HCT116 (cell line): ENCODE data around the gene ADGRB2. TPM values are rescaled to one million over a fixed set of nuclear protein-coding genes. Genes with fewer than 3 reads are reported as not detected.

Source experiments
- ATAC-seq: fragments of 200-7000 bp; cut with Tn5 transposase; 2 replicates; pipeline ENCODE4 v1.9.1; 2020; ENCODE audit warnings: mild to moderate bottlenecking, moderate library complexity
- BruUV-seq: library from RNA; stranded (reverse); fragments of 400-500 nt; replicated peaks from 2 replicates; lab custom pipeline; 2021; lab: Mats Ljungman, UMichigan
- CTCF ChIA-PET: fragments of 300-600 bp; sonication (Branson Sonifier 250); formaldehyde crosslinking; loops from one replicate; lab custom pipeline; 2021; ENCODE audit warnings: antibody characterized with exemption; lab: Charles Lee
- POLR2A ChIA-PET: fragments of 300-600, 350-600 bp; sonication (Branson Sonifier 250); formaldehyde crosslinking; loops from one replicate; lab custom pipeline; 2021; ENCODE audit warnings: antibody characterized with exemption; lab: Charles Lee
- RAD21 ChIA-PET, 2 experiments: fragments of 300-600 bp; sonication (Branson Sonifier 250); formaldehyde crosslinking; loops; one replicate each; lab custom pipeline; 2023; ENCODE audit warnings: low total read pairs in 2 of 2; ENCODE audit not compliant: uncharacterized antibody in 2 of 2, unreplicated experiment in 2 of 2, low non-redundant PET in 1 of 2; lab: Charles Lee
- DNase-seq: peaks from one replicate; pipeline ENCODE4 v3.0.0-alpha.2; 2010; ENCODE audit warnings: low read depth, low spot score
- H2AFZ ChIP-seq: fragments of 200-600 bp; shearing (Covaris generic), sonication (generic); 2 replicates; pipeline ENCODE4 v1.6.1; 2017; ENCODE audit warnings: low read depth, mixed run types, mixed read lengths, antibody characterized with exemption, low read length; ENCODE audit not compliant: poor library complexity, severe bottlenecking
- H3K27ac ChIP-seq: 2 replicates; pipeline ENCODE4 v1.5.1; 2012; ENCODE audit warnings: low read depth, low read length
- H3K27me3 ChIP-seq: fragments of 200-600 bp; sonication (generic); 2 replicates; pipeline ENCODE4 v1.6.1; 2016; ENCODE audit warnings: mixed run types, low read length, mixed read lengths; ENCODE audit not compliant: insufficient read depth
- H3K36me3 ChIP-seq, 2 experiments: fragments of 200-500 bp in 1 of 2; fragments of 200-600 bp in 1 of 2; sonication (Bioruptor generic) in 1 of 2; sonication (generic) in 1 of 2; 2 replicates each; pipeline versions ENCODE4 v1.5.1 to v1.6.1; 2014 to 2016; ENCODE audit warnings: low read length in 2 of 2, inconsistent platforms in 1 of 2, mixed read lengths in 1 of 2, mixed run types in 1 of 2; ENCODE audit not compliant: insufficient read depth in 2 of 2, control insufficient read depth in 1 of 2
- H3K4me1 ChIP-seq, 2 experiments: fragments of 200-600 bp in 1 of 2; sonication (generic) in 1 of 2; 2 replicates each; pipeline versions ENCODE4 v1.5.1 to v1.6.1; 2012 to 2017; ENCODE audit warnings: low read length in 2 of 2, inconsistent platforms in 1 of 2, mild to moderate bottlenecking in 1 of 2, mixed read lengths in 1 of 2, mixed run types in 1 of 2, moderate library complexity in 1 of 2; ENCODE audit not compliant: insufficient read depth in 2 of 2, control insufficient read depth in 1 of 2
- H3K4me2 ChIP-seq: fragments of 200-600 bp; sonication (generic); 2 replicates; pipeline ENCODE4 v1.6.1; 2017; ENCODE audit warnings: mixed run types, low read length, mixed read lengths
- H3K4me3 ChIP-seq, 2 experiments: fragments of 200-600 bp in 1 of 2; sonication (generic) in 1 of 2; replicated peaks in 1 of 2; 2 replicates each; pipeline ENCODE4 v1.5.1; 2011 to 2016; ENCODE audit warnings: low read length in 2 of 2, control low read depth in 1 of 2, low read depth in 1 of 2, mild to moderate bottlenecking in 1 of 2, mixed read lengths in 1 of 2, mixed run types in 1 of 2
- H3K79me2 ChIP-seq: fragments of 200-600 bp; sonication (generic); 2 replicates; pipeline ENCODE4 v1.6.1; 2017; ENCODE audit warnings: mild to moderate bottlenecking, mixed run types, low read length, moderate library complexity, mixed read lengths; ENCODE audit not compliant: insufficient read depth
- H3K9ac ChIP-seq: fragments of 200-600 bp; sonication (generic); 2 replicates; pipeline ENCODE4 v1.6.1; 2016; ENCODE audit warnings: low read length, mixed read lengths
- H3K9me2 ChIP-seq: fragments of 200-600 bp; sonication (generic), shearing (Covaris generic); 2 replicates; pipeline ENCODE4 v1.6.1; 2017; ENCODE audit warnings: mixed run types, mild to moderate bottlenecking, moderate library complexity; ENCODE audit not compliant: insufficient read depth
- H3K9me3 ChIP-seq, 2 experiments: fragments of 200-500 bp in 1 of 2; fragments of 200-600 bp in 1 of 2; sonication (Bioruptor generic) in 1 of 2; sonication (generic) in 1 of 2; 2 replicates each; pipeline ENCODE4 v1.6.1; 2014 to 2017; ENCODE audit warnings: low read length in 2 of 2, mixed read lengths in 2 of 2, inconsistent platforms in 1 of 2, low read depth in 1 of 2, mild to moderate bottlenecking in 1 of 2, mixed run types in 1 of 2, moderate library complexity in 1 of 2; ENCODE audit not compliant: control insufficient read depth in 1 of 2, insufficient read depth in 1 of 2
- H4K20me1 ChIP-seq: fragments of 200-600 bp; sonication (generic), shearing (Covaris generic); 2 replicates; pipeline ENCODE4 v1.6.1; 2017; ENCODE audit warnings: mixed run types, mild to moderate bottlenecking, moderate library complexity; ENCODE audit not compliant: insufficient read depth
- ATF3 ChIP-seq: IDR thresholded peaks from 2 replicates; pipeline ENCODE4 v1.6.1; 2012
- CEBPB ChIP-seq: IDR thresholded peaks from 2 replicates; pipeline ENCODE4 v1.6.1; 2012; ENCODE audit warnings: low read depth
- CTCF ChIP-seq, 3 experiments: fragments of 200-600 bp in 1 of 3; sonication (generic) in 1 of 3; IDR thresholded peaks in 2 of 3; conservative IDR thresholded peaks in 1 of 3; 2 replicates each; pipeline ENCODE4 v1.5.1; 2012 to 2017; ENCODE audit warnings: low read depth in 2 of 3, low read length in 2 of 3, antibody characterized with exemption in 1 of 3, borderline replicate concordance in 1 of 3, control low read depth in 1 of 3, mild to moderate bottlenecking in 1 of 3, mixed read lengths in 1 of 3, mixed run types in 1 of 3, moderate library complexity in 1 of 3; ENCODE audit not compliant: insufficient read depth in 1 of 3
- ELF1 ChIP-seq: IDR thresholded peaks from 2 replicates; pipeline ENCODE4 v1.6.1; 2012; ENCODE audit warnings: low read depth, borderline replicate concordance
- EZH2phosphoT487 ChIP-seq: fragments of 200-600 bp; IDR thresholded peaks from 2 replicates; pipeline ENCODE4 v1.6.1; 2018; ENCODE audit warnings: antibody characterized with exemption, borderline replicate concordance
- FOSL1 ChIP-seq: IDR thresholded peaks from 2 replicates; pipeline ENCODE4 v1.6.1; 2012; ENCODE audit warnings: low read depth
- MAX ChIP-seq: IDR thresholded peaks from 2 replicates; pipeline ENCODE4 v1.6.1; 2012
- POLR2A ChIP-seq: IDR thresholded peaks from 2 replicates; pipeline ENCODE4 v1.7.0; 2011; ENCODE audit warnings: borderline replicate concordance; ENCODE audit not compliant: insufficient read depth, insufficient read length; ENCODE audit errors: extremely low read depth
- RAD21 ChIP-seq: IDR thresholded peaks from 2 replicates; pipeline ENCODE4 v1.6.1; 2012; ENCODE audit warnings: low read depth, mild to moderate bottlenecking
- SIN3A ChIP-seq: IDR thresholded peaks from 2 replicates; pipeline ENCODE4 v1.6.1; 2012; ENCODE audit warnings: low read depth
- SRF ChIP-seq: IDR thresholded peaks from 2 replicates; pipeline ENCODE4 v1.6.1; 2012; ENCODE audit warnings: low read depth
- TCF7L2 ChIP-seq: IDR thresholded peaks from 2 replicates; pipeline ENCODE4 v1.7.0; 2011; ENCODE audit warnings: borderline replicate concordance, inconsistent platforms; ENCODE audit not compliant: insufficient read depth, insufficient read length; ENCODE audit errors: extremely low read depth
- YY1 ChIP-seq: IDR thresholded peaks from 2 replicates; pipeline ENCODE4 v1.6.1; 2011; ENCODE audit warnings: low read length, low read depth, moderate library complexity, mild to moderate bottlenecking; ENCODE audit not compliant: insufficient replicate concordance; ENCODE audit errors: extremely low read depth
- ZBTB33 ChIP-seq: IDR thresholded peaks from 2 replicates; pipeline ENCODE4 v1.6.1; 2011; ENCODE audit warnings: mild to moderate bottlenecking, low read length, moderate library complexity; ENCODE audit not compliant: insufficient replicate concordance; ENCODE audit errors: extremely low read depth
- ZFX ChIP-seq: fragments of 450-650 bp; IDR thresholded peaks from 2 replicates; pipeline ENCODE4 v1.6.1; 2017
- intact Hi-C: fragments of 100-400 bp; cut with micrococcal nuclease; formaldehyde crosslinking; loops from 2 replicates; pipeline ENCODE4 v1.10.0; 2022
- total RNA-seq: library from RNA; stranded (reverse); gene quantifications from one replicate; pipeline ENCODE4 v1.2.1, GENCODE V29; 2021; ENCODE audit not compliant: unreplicated experiment

ADGRB2 gene
- total RNA-seq, 1 experiment from 2014 or later = 10.1 TPM

- Histone ChIP-seq H3K4me1 (peaks cover 31 to 58% of the 10 kb centered on the region in 2 experiments), H4K20me1 (no peaks in the 10 kb centered on the region), H3K27me3 (no peaks in the 10 kb centered on the region), H3K4me3 (peak overlapping the region; percentile 61 to 71), H3K9ac (peak overlapping the region; percentile 57), H3K36me3 (no peaks in the 10 kb centered on the region), H3K27ac (no peak overlapping the region; the same call in 1 of the 2 replicates), H3K4me2 (peak overlapping the region; percentile 96), H3K9me3 (no peaks in the 10 kb centered on the region), H3K9me2 (no peaks in the 10 kb centered on the region), H2AFZ (peak overlapping the region; percentile 58), H3K79me2 (no peaks in the 10 kb centered on the region)
- ATAC-seq (peak; percentile 70), DNase-seq (no peak)
- POLR2A ChIA-PET = interaction anchor here (1.2 kb wide), 1 partner anchor 26 kb away, joined by 3 read pairs; no protein-coding TSS in a partner anchor
- no TSS peak for BruUV-seq
- TF ChIP-seq ZFX (no peak), EZH2phosphoT487 (no peak), ZBTB33 (no peak), ATF3 (no peak), ELF1 (no peak), FOSL1 (no peak), CEBPB (no peak), RAD21 (peak; percentile 71), POLR2A (no peak), CTCF (IDR thresholded peaks at IDR 0.05 in 2 of 3, conservative IDR thresholded peaks at IDR 0.05 in 1 of 3; ENCODE audit: borderline replicate concordance in 1 of 3, insufficient read depth in 1 of 3, low read depth in 2 of 3, low read length in 2 of 3) (peak; percentile 56 to 75 (median 57); a peak in 5 of 6 replicates), SIN3A (no peak), MAX (no peak; the same call in 1 of the 2 replicates), TCF7L2 (no peak), SRF (no peak), YY1 (peak; percentile 16)
- CTCF ChIA-PET = interaction anchor here (0.6 to 3.6 kb wide), 9 partner anchors 15 to 492 kb away, joined by 3 to 27 read pairs (median 3); no protein-coding TSS in a partner anchor
- intact Hi-C loops = loop anchor here (2.0 kb wide), 1 partner anchor 26 kb away; no protein-coding TSS in a partner anchor
- RAD21 ChIA-PET = interaction anchor here in 1 of 2 experiments (1.8 kb wide), 1 partner anchor 201 kb away, joined by 17 read pairs; no protein-coding TSS in a partner anchor
Measured at GRCh38 chr1:31762726-31763670, 1.1 kb downstream of the ADGRB2 start.
